ENCODE measurements around the gene GDF10.

GDF10 gene

DNA sequence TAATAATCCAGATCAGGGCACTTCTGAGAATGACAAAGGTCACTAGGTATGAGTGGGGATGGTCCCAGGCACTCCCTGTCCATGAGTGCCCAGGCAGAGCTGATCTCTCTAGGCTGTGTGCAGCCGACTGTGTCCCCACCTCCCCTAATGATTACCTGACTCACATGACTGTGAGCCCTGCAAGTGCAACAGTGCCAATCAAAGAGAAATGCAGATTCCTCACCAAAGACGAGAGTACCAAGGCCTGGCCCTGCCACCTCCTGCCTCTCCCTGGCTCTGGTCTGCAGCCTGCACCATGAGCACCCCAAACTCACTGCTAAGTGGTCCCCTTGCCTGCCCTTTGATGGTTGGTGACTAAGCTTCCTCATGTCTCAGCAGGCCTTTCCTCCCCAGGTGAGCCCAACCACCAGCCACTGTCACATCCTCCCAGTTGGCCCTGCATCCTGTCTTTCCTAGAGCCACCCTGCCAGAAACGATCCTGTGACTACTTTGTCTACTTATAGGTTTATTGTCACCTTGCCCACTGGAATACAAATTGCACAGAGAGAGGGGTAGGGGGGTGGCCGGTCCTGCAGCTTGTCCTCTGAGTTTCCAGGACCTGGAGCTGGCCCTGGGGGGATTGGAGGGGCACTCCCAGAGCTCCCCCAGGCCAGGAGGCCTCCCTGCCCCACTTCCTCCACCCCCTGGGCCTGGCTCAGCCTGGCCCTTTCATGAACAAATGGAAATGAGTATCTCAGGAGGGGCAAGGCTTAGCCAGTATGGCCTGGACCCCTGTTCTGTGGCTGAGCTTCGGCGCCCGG lies 22.4 kb upstream of the GDF10 start:
- H3K79me2 ChIP-seq (ENCODE audit: low read length) = no peaks in the 10 kb centered on the region
- no peak for DNase-seq
- TF ChIP-seq EZH2 (optimal IDR thresholded peaks at IDR 0.05; ENCODE audit: low read depth, low read length) = no peak
- no peaks in the 10 kb centered on the region for H3F3A ChIP-seq (ENCODE audit: insufficient read depth, low read length)
- no peaks in the 10 kb centered on the region for H3K36me3 ChIP-seq (replicated peaks; ENCODE audit: insufficient read depth, low read length)
- no peak overlapping the region for H3K9ac ChIP-seq (ENCODE audit: low read length)
- no peaks in the 10 kb centered on the region for H4K20me1 ChIP-seq (ENCODE audit: insufficient read depth, low read length)
- H3K9me2 ChIP-seq (replicated peaks; ENCODE audit: insufficient read depth, low read length) = no peaks in the 10 kb centered on the region
- H3K4me1 ChIP-seq (ENCODE audit: low read length) = no peaks in the 10 kb centered on the region
- H2AFZ ChIP-seq (ENCODE audit: low read length) = no peak overlapping the region
- no peaks in the 10 kb centered on the region for H3K27me3 ChIP-seq (replicated peaks; ENCODE audit: insufficient read depth, low read length)
- H3K4me2 ChIP-seq (ENCODE audit: low read depth, low read length) = no peak overlapping the region
- H3K4me3 ChIP-seq (ENCODE audit: low read length) = no peak overlapping the region
- no peak overlapping the region for H3K27ac ChIP-seq (ENCODE audit: low read length)
- no peaks in the 10 kb centered on the region for H3K9me3 ChIP-seq (replicated peaks; ENCODE audit: insufficient read depth, low read length)

DNA sequence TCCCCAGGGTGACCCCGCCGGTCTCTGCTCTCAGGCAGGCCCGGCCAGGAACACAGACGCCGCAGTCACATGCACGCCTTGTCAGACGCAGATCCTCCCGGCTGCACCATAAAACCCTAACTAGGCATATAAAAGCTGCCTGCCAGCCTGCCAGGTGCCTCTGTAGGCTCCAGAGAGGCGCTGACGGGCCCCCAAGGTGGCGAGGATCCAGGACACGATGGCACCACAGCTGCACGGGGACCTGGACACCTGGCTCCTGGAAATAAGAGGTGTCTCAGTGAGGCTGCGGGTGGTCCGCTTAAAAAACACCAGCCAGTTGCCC lies 21.9 kb upstream of the GDF10 start:
- Histone ChIP-seq H2AFZ (ENCODE audit: low read length) (no peak overlapping the region), H3K9me3 (replicated peaks; ENCODE audit: insufficient read depth, low read length) (no peaks in the 10 kb centered on the region), H3K27ac (ENCODE audit: low read length) (no peak overlapping the region), H3F3A (ENCODE audit: insufficient read depth, low read length) (no peaks in the 10 kb centered on the region), H3K4me2 (ENCODE audit: low read depth, low read length) (no peak overlapping the region), H4K20me1 (ENCODE audit: insufficient read depth, low read length) (no peaks in the 10 kb centered on the region), H3K36me3 (replicated peaks; ENCODE audit: insufficient read depth, low read length) (no peaks in the 10 kb centered on the region), H3K4me3 (ENCODE audit: low read length) (no peak overlapping the region), H3K9ac (ENCODE audit: low read length) (no peak overlapping the region), H3K4me1 (ENCODE audit: low read length) (no peaks in the 10 kb centered on the region), H3K27me3 (replicated peaks; ENCODE audit: insufficient read depth, low read length) (no peaks in the 10 kb centered on the region), H3K9me2 (replicated peaks; ENCODE audit: insufficient read depth, low read length) (no peaks in the 10 kb centered on the region), H3K79me2 (ENCODE audit: low read length) (no peaks in the 10 kb centered on the region)
- no peak for DNase-seq
- TF ChIP-seq EZH2phosphoT487 (IDR thresholded peaks at IDR 0.05; ENCODE audit: low read length) = no peak
- TF ChIP-seq, protein P1, sequence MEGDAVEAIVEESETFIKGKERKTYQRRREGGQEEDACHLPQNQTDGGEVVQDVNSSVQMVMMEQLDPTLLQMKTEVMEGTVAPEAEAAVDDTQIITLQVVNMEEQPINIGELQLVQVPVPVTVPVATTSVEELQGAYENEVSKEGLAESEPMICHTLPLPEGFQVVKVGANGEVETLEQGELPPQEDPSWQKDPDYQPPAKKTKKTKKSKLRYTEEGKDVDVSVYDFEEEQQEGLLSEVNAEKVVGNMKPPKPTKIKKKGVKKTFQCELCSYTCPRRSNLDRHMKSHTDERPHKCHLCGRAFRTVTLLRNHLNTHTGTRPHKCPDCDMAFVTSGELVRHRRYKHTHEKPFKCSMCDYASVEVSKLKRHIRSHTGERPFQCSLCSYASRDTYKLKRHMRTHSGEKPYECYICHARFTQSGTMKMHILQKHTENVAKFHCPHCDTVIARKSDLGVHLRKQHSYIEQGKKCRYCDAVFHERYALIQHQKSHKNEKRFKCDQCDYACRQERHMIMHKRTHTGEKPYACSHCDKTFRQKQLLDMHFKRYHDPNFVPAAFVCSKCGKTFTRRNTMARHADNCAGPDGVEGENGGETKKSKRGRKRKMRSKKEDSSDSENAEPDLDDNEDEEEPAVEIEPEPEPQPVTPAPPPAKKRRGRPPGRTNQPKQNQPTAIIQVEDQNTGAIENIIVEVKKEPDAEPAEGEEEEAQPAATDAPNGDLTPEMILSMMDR (IDR thresholded peaks at IDR 0.05; ENCODE audit: low read length) = no peak
- TF ChIP-seq EZH2 (optimal IDR thresholded peaks at IDR 0.05; ENCODE audit: low read depth, low read length) = no peak

GRCh38 chr10:47278720-47279119 lies 21.3 kb upstream of the GDF10 start:
- Histone ChIP-seq H3K4me3 (ENCODE audit: low read length) (no peak overlapping the region), H3K79me2 (ENCODE audit: low read length) (no peaks in the 10 kb centered on the region), H2AFZ (ENCODE audit: low read length) (no peak overlapping the region), H3K9me3 (replicated peaks; ENCODE audit: insufficient read depth, low read length) (no peaks in the 10 kb centered on the region), H3K9ac (ENCODE audit: low read length) (no peak overlapping the region), H3K4me1 (ENCODE audit: low read length) (no peaks in the 10 kb centered on the region), H3K27ac (ENCODE audit: low read length) (no peak overlapping the region), H4K20me1 (ENCODE audit: insufficient read depth, low read length) (no peaks in the 10 kb centered on the region), H3F3A (ENCODE audit: insufficient read depth, low read length) (no peaks in the 10 kb centered on the region), H3K4me2 (ENCODE audit: low read depth, low read length) (no peak overlapping the region), H3K36me3 (replicated peaks; ENCODE audit: insufficient read depth, low read length) (no peaks in the 10 kb centered on the region), H3K27me3 (replicated peaks; ENCODE audit: insufficient read depth, low read length) (no peaks in the 10 kb centered on the region), H3K9me2 (replicated peaks; ENCODE audit: insufficient read depth, low read length) (no peaks in the 10 kb centered on the region)
- TF ChIP-seq EZH2 (optimal IDR thresholded peaks at IDR 0.05; ENCODE audit: low read depth, low read length) = no peak
- TF ChIP-seq, protein P1 (IDR thresholded peaks at IDR 0.05; ENCODE audit: low read length) = no peak
- no peak for TF ChIP-seq EZH2phosphoT487 (IDR thresholded peaks at IDR 0.05; ENCODE audit: low read length)
- DNase-seq = no peak

DNA sequence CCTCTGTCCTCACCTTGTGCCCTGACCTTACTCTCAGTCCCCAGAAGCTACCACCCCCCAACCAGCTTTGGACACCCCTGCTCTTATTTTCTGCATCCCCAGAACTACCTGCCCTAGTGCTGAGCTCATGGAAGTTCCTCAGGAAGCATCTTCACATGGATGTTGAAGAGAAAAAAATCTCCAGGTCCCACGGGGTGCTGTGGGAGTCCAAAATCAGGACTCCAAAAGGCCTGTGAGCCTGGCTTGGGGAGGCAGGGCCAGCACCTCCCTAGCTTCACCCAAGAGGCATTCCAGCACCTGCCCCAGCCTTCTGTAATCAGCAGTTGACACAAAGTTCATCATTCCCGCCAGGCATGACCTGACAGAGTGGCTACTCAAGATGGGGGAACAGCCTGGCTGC lies 20.7 kb upstream of the GDF10 start:
- H4K20me1 ChIP-seq (ENCODE audit: insufficient read depth, low read length) = no peaks in the 10 kb centered on the region
- H3K27me3 ChIP-seq (replicated peaks; ENCODE audit: insufficient read depth, low read length) = no peaks in the 10 kb centered on the region
- H3K4me2 ChIP-seq (ENCODE audit: low read depth, low read length) = no peak overlapping the region
- no peak for DNase-seq
- H3K9me2 ChIP-seq (replicated peaks; ENCODE audit: insufficient read depth, low read length) = no peaks in the 10 kb centered on the region
- no peak overlapping the region for H3K9ac ChIP-seq (ENCODE audit: low read length)
- H3F3A ChIP-seq (ENCODE audit: insufficient read depth, low read length) = no peaks in the 10 kb centered on the region
- no peaks in the 10 kb centered on the region for H3K79me2 ChIP-seq (ENCODE audit: low read length)
- no peak overlapping the region for H3K27ac ChIP-seq (ENCODE audit: low read length)
- TF ChIP-seq, protein P1 (IDR thresholded peaks at IDR 0.05; ENCODE audit: low read length) = no peak
- TF ChIP-seq EZH2 (optimal IDR thresholded peaks at IDR 0.05; ENCODE audit: low read depth, low read length) = no peak
- TF ChIP-seq EZH2phosphoT487 (IDR thresholded peaks at IDR 0.05; ENCODE audit: low read length) = no peak
- H3K4me3 ChIP-seq (ENCODE audit: low read length) = no peak overlapping the region
- H2AFZ ChIP-seq (ENCODE audit: low read length) = no peak overlapping the region
- H3K9me3 ChIP-seq (replicated peaks; ENCODE audit: insufficient read depth, low read length) = no peaks in the 10 kb centered on the region
- no peaks in the 10 kb centered on the region for H3K4me1 ChIP-seq (ENCODE audit: low read length)
- H3K36me3 ChIP-seq (replicated peaks; ENCODE audit: insufficient read depth, low read length) = no peaks in the 10 kb centered on the region
